ENCODE data around the gene ZMIZ1. TPM values are rescaled to one million over a fixed set of nuclear protein-coding genes. Genes with fewer than 3 reads are reported as not detected.

The ZMIZ1 gene
- total RNA-seq, 1 donor from 2014 or later: 85.2 TPM

DNA sequence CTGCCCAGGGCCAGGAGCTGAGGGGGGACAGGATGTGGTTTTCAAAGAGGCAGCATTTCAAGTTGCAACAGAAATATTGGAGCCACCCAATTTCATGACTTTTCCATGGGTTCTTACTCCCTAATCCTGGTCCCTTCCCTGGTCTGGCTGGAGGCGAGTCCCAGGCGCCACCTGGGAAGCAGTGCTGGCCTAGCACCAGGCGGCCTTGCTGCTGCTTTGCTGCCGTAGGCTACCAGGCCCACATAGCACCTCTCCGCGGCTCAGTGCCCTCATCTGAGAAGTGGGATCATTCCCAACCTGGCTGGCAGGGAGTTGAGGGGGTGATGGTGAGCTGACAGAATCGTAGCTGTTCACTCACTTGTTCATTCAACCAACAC, 33.7 kb downstream of the ZMIZ1 start:
- Mint-ChIP-seq H3K9me3 (ENCODE audit: low read depth) (no peaks in the 10 kb centered on the region), H3K4me1 (ENCODE audit: low read depth) (peaks cover 45% of the 10 kb centered on the region), H3K27me3 (no peaks in the 10 kb centered on the region), H3K36me3 (ENCODE audit: insufficient read depth) (no peaks in the 10 kb centered on the region), H3K27ac (peak overlapping the region; percentile 51), H3K4me3 (ENCODE audit: low read depth) (no peak overlapping the region)
- TF ChIP-seq, protein P1, sequence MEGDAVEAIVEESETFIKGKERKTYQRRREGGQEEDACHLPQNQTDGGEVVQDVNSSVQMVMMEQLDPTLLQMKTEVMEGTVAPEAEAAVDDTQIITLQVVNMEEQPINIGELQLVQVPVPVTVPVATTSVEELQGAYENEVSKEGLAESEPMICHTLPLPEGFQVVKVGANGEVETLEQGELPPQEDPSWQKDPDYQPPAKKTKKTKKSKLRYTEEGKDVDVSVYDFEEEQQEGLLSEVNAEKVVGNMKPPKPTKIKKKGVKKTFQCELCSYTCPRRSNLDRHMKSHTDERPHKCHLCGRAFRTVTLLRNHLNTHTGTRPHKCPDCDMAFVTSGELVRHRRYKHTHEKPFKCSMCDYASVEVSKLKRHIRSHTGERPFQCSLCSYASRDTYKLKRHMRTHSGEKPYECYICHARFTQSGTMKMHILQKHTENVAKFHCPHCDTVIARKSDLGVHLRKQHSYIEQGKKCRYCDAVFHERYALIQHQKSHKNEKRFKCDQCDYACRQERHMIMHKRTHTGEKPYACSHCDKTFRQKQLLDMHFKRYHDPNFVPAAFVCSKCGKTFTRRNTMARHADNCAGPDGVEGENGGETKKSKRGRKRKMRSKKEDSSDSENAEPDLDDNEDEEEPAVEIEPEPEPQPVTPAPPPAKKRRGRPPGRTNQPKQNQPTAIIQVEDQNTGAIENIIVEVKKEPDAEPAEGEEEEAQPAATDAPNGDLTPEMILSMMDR (IDR thresholded peaks at IDR 0.05; ENCODE audit: unreplicated experiment): no peak
- DNase-seq (ENCODE audit: low spot score, unreplicated experiment): no peak

DNA sequence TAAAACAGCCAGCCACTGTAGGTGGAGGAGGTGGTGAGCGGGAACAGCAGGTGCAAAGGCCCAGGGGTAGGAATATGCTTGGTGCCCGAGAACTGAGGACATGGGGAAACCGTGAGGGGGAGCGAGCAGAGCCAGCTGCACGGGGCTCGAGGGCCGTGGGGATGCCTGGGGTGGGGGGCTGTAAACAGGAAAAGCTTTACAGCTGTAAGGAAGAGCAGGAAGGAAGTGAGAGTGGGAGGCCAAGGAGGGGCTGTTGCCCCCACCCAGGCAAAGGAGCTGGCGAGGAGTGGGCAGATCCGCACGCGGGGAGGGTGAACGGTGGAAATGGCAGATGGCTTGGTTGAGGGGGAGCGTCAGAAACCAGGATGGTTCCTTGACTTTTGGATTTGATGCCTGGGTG, 34.4 kb downstream of the ZMIZ1 start:
- Mint-ChIP-seq H3K4me1 (ENCODE audit: low read depth) (peaks cover 39% of the 10 kb centered on the region), H3K27ac (peak overlapping the region; percentile 12), H3K27me3 (no peaks in the 10 kb centered on the region), H3K9me3 (ENCODE audit: low read depth) (no peaks in the 10 kb centered on the region), H3K36me3 (ENCODE audit: insufficient read depth) (no peaks in the 10 kb centered on the region), H3K4me3 (ENCODE audit: low read depth) (no peak overlapping the region)
- no peak for DNase-seq (ENCODE audit: low spot score, unreplicated experiment)
- TF ChIP-seq, protein P1 (IDR thresholded peaks at IDR 0.05; ENCODE audit: unreplicated experiment): no peak

DNA sequence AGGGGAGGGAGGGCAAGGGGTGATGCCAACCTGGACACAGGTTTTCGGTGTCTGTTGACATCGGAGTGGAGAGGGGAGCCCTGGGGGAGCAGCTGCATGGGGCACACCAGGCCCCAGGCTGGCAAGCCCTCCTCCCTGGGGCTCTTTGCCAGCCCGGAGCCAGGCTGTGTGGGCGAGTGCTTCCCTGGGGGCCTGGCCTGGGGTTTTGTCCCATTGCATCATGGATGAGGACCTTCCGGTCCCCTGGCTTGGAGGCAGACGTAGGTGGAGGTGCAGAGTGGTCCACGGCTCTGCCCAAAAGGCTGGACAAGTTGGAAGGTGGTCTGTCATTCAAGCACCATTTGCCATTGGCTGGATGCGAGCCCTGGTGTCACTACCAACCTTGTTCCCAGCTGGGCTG, 34.8 kb downstream of the ZMIZ1 start:
- Mint-ChIP-seq H3K9me3 (ENCODE audit: low read depth) (no peaks in the 10 kb centered on the region), H3K27ac (no peak overlapping the region), H3K4me1 (ENCODE audit: low read depth) (peaks cover 37% of the 10 kb centered on the region), H3K36me3 (ENCODE audit: insufficient read depth) (no peaks in the 10 kb centered on the region), H3K4me3 (ENCODE audit: low read depth) (no peak overlapping the region), H3K27me3 (no peaks in the 10 kb centered on the region)
- DNase-seq (ENCODE audit: low spot score, unreplicated experiment): no peak
- TF ChIP-seq, protein P1 (IDR thresholded peaks at IDR 0.05; ENCODE audit: unreplicated experiment): no peak

DNA sequence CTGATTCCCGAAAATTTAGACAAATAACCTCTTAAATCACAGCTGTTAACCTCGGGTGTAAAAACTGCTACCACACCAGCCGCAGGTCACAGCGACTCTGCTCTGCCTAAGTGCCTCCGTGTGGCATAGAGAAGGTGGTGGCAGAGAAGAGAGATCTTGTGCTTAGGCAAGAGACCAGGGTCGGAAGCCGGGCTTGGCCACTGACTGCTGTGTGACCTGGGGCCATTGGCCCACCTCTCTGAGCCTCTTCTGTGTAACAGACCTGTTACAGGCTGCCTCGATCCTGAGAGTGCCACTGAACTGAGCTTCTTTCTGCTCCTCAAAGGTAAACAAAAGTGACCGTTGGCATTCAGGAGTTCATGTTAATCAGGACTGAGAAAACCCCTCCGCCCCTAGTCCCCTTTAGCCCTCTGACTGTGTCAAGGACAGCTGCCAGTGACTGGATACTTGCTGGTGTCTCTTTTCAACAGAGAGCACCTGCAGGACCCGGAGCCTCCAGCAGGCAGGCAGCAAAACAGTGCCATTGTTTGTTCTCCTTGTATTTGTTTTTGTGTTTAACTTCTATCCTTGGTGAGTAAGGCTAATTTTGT, 36.5 kb downstream of the ZMIZ1 start:
- Mint-ChIP-seq H3K27ac (peak overlapping the region; percentile 69), H3K9me3 (ENCODE audit: low read depth) (no peaks in the 10 kb centered on the region), H3K4me3 (ENCODE audit: low read depth) (no peak overlapping the region), H3K36me3 (ENCODE audit: insufficient read depth) (no peaks in the 10 kb centered on the region), H3K4me1 (ENCODE audit: low read depth) (peaks cover 32% of the 10 kb centered on the region), H3K27me3 (no peaks in the 10 kb centered on the region)
- no peak for DNase-seq (ENCODE audit: low spot score, unreplicated experiment)
- TF ChIP-seq, protein P1 (IDR thresholded peaks at IDR 0.05; ENCODE audit: unreplicated experiment): peak; percentile 33

DNA sequence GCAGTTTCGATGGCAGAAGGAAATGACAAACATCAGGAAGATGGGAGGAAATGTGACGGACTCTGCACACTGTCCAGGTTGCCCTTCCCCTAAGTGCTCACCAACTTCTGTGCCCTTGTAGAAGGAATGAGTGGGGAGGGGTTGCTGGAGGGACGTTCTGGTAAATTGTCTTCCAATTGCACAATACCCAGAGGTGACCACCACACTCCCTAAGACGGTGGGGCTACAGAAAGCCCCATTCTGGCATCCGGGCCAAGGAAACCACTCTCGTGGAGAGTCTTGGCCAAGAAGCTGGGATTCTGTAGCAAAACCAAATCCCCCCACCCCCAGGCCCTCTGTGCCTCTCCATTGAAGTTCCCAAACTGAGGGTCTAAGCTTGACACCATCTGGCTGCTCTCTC, 37.1 kb downstream of the ZMIZ1 start:
- DNase-seq (ENCODE audit: low spot score, unreplicated experiment): no peak
- TF ChIP-seq, protein P1 (IDR thresholded peaks at IDR 0.05; ENCODE audit: unreplicated experiment): no peak
- Mint-ChIP-seq H3K36me3 (ENCODE audit: insufficient read depth) (no peaks in the 10 kb centered on the region), H3K27ac (no peak overlapping the region), H3K27me3 (no peaks in the 10 kb centered on the region), H3K9me3 (ENCODE audit: low read depth) (no peaks in the 10 kb centered on the region), H3K4me1 (ENCODE audit: low read depth) (peaks cover 27% of the 10 kb centered on the region), H3K4me3 (ENCODE audit: low read depth) (no peak overlapping the region)
